HG03095 (cell line): Measurements from ENCODE around the gene DPM3.
"Not testable (repeated sequence)": the region's sequence is repeated elsewhere in the genome, so short reads cannot be mapped to it uniquely, and the experiment has no call there.

Experiments used
- ATAC-seq: cut with Tn5 transposase; IDR thresholded peaks from one replicate; pipeline ENCODE4 v1.9.1; 2021; ENCODE audit warnings: moderate library complexity; ENCODE audit not compliant: unreplicated experiment

The DPM3 gene

DNA sequence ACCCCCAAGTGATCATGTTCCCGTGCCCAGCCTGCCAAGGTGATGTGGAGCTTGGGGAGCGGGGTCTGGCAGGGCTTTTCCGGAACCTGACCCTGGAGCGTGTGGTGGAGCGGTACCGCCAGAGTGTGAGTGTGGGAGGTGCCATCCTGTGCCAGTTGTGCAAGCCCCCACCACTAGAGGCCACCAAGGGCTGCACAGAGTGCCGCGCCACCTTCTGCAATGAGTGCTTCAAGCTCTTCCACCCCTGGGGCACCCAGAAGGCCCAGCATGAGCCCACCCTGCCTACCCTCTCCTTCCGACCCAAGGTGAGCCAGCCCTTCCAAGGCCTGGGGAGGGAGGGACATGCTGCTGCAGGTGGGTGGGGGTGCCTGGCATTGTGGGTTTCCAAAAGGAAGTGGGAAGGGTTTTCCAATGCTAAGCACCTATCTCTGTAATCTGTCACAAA is 35.6 kb upstream of the DPM3 start:
- ATAC-seq: no peak

- no peak for ATAC-seq
These were observed 35.1 kb upstream of the DPM3 start for GRCh38 chr1:155175281-155175926.

GRCh38 chr1:155174324-155175280 is 34.3 kb upstream of the DPM3 start:
- ATAC-seq: no peak

- ATAC-seq: no peak
These were observed 33.4 kb upstream of the DPM3 start, which contains the start of gene TRIM46 for GRCh38 chr1:155173478-155174323. TRIM46 (plus strand) TSS chr1:155173849; CDS start chr1:155173967, 118 bp downstream.

DNA sequence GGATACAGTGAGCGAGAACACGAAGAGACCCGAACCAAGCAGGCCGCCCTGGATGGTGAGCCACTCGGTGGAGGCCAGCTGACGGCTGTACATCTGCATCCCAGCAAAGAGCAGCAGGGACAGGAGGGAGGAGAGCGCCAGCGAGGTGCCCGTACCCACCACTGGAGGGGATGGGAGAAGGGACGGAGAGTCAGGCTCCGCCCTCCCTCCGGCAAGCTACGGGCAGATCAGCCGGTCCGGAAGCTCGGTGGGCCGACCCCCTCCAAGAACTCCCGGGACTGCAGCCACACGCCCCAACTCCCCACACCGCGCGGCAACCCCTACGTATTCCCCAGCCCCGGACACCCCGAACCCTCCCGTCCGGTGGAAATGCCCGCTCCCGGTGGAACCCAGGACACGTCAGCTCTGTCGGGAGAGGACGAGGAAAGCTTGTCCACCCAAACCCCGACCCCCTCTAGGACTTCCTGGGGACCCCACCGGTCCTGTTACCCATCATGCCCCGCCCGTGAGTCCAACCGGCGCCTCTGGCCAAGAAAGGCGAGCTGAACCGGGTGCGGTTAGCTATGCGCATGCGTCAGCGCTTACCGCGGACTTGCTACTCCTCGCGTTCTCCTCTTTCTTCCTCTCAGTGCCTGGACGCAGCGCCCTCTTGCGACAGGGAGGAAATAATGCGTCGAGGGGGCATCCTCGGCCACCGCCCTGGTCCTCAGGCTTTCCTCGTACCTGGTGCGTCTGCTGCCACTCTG is 32.6 kb upstream of the DPM3 start, which contains the start of gene KRTCAP2:
KRTCAP2 (minus strand) TSS at position 573 of the 746 bp plus-strand sequence; CDS start at position 493, 80 bp downstream.
- ATAC-seq: peak; percentile 52

DNA sequence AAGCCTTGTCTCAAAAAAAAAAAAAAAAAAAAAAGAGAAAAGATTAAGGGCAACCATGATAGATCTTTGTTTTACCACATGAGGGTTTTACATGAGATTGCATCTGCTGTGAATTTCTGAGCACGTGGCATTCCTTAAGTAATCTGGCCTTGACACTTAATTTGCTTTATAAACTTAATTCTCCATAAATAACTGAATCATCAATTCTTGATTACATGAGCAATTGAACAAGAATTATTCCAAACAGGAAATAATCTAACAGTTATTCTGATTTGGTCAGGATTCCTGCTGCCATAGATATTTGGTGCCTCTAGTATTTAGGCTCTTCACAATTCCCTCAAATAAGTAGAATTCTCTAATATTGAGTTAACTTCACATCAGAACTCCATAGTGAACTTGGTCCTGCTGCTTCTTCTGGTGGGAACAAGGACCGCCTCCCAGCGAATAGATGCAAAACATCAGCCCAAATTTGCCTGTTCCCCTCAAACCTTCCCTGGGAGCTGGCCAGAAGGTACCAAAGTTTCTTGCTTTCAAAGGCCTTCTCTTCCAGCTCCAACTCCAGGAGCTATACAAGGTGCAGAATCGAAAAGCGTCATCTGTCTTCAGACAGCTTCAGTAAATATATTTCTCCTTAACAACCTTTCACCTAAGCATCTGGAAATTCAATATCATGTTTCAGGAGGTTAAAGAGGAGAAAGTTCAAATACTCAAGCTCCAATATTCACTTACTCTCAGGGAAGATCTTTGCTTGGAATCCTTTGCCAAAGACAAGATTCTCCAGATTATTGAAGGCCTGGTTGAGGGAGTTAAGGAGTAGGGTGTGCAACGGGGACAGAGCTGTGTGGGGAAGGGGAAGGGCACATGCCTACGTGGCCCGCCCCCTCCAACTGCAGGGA is 31.8 kb upstream of the DPM3 start:
- no peak for ATAC-seq

DNA sequence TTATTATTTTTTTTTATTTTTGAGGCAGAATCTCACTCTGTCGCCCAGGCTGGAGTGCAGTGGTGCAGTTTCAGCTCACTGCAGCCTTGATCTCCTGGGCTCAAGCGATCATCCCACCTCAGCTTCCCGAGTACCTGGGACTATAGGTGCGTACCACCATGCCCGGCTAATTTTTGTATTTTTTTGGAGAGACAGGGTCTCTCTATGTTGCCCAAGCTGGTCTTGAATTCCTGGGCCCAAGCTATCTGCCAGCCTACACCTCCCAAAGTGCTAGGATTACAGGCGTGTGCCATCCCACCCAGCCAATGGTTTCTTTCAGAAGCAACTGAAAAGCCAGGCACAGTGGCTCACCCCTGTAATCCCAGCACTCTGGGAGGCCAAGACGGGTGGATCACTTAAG is 30.5 kb upstream of the DPM3 start:
- ATAC-seq: no peak

DNA sequence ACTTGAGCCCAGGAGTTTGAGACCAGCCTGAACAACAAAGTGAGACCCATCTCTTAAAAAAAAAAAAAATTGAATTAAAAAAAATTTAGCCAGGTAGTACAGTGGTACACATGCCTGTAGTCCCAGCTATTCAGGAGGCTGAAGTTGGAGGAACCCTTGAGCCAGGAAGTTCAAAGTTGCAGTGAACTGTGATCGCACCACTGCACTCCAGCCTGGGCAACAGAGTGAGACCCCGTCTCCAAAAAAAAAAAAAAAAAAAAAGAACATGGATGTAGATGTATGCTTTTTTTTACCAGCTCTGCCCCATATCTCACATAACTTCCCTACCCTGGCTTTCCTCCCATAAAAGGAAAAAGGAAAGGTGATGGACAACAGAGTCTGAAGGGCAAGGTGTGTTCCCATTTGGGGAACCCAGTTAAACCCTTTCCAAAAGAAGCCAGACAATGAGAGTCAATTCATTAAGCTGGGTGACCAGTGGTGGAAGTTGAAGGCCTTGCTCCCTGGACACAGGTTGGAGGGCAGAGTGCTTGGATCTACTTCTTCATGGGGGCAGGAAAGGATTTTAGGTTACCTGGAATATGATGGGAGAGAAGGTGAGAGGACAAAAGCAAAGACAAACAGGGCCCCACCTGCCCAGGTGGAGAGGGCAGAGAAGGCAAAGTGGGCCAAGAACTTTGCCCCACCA is 29.9 kb upstream of the DPM3 start:
- ATAC-seq: no peak

DNA sequence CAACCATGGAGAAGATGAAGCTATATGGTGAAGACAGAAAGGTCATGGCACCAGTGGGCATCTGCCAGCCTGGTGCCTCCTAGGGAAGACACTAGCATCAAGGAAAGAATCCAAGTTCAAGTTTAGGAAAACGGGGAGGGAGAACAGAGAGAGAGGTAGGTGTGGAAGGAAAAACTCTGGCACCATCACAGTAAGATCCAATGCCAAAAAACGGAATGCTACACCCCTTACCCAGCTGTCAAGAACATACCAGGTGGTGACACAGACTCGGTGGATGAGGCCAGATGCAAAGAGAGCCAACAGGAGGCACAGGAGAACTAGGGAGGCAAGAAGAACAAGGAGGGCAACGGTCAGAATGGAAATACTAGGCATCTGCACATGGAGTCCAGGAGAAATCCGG is 29.2 kb upstream of the DPM3 start:
- no peak for ATAC-seq

- no peak for ATAC-seq
These were observed 28.3 kb upstream of the DPM3 start for GRCh38 chr1:155168456-155169210.

DNA sequence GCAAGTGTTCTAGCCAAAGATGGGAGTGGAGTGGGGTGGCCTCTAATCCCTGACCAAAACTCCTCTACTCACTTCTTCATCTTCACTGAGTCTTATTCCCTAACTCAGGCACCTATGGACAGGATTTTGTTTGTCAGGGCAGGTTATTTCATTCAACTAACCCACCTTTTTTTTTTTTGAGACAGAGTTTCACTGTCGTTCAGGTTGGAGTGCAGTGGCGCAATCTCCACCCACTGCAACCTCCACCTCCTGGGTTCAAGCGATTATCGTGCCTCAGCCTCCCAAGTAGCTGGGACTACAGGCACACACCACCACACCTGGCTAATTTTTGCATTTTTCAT is 27.7 kb upstream of the DPM3 start:
- not testable (repeated sequence) for ATAC-seq

DNA sequence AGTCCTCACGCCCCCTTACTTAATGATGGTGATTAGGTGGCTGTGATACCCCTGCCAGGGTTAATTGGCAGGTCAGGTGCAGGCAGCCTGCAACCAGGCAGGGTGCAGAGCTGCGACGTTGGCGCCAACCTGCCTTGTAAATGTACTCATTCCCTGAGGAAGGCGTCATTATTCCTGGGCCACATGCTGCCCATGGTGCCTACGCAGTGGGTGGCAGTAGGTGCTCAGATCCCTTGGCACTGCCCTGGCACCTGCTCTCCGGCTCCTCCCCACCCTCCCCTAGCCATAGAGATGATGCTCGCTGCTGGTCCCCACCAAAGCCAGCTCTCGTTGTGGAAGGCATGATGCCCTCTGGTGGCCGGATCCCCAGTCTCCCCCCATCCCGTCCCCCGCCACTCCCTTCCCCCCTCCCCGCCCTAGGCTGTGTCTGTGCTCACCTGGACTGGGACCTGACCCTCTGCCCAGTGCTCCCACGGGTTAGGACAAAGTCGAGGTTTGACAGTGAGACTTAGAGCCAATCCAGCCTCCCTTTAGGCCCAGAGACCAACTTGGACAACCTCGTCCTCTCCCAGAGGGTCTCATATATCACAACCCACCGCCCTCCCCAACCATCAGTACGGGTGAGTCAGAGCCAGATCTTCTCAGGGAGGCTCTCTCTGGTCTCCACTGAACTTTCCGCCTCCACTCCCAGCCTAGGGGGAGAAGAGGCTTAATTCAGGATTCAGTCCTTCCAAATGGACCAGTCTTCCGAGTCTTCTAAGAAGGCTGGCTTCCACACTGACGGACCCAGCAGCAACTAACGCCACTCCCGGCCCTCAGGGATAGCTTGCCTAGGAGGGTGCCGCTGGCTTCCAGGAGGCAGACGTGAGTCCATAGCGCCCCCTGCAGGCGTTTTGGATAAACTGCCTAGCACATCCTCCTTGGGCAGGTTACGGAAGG is 27.1 kb upstream of the DPM3 start:
- ATAC-seq: no peak

DNA sequence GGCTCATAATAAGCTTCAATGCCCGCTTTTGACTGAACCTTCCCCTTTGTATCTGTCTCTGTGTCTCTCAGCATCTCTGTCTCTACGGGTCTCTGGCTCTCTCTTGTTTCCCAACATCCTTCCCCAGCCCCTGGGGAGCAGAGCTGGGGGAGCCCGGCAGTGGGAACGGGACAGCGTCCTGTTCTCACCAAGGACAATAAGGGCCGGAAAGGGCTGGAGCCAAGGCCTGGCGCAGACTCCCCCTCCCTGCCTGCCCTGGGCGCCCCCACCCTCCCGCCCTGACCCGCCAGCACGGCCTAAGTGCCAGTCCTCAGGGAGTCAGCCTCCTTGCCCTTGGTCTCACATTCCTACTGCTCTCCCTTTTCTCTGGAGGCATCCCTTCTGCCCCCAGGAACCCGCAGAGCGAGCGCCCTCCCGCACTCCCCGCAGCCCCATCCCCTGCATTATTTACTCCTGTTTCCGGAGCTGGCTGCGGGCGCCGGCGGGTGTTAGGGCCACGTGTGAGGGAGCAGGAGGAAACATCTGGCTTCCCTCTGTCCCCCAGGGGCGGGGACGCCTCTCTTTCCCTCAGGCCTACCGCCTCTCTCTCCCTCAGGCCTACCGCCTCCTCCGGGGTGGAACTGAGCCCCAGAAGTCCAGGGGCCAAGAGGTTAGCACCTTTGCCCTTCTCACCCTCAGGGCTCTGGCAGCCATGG is 26.3 kb upstream of the DPM3 start:
- ATAC-seq: no peak

- ATAC-seq: no peak
These were observed 25.7 kb upstream of the DPM3 start for GRCh38 chr1:155166051-155166470.

DNA sequence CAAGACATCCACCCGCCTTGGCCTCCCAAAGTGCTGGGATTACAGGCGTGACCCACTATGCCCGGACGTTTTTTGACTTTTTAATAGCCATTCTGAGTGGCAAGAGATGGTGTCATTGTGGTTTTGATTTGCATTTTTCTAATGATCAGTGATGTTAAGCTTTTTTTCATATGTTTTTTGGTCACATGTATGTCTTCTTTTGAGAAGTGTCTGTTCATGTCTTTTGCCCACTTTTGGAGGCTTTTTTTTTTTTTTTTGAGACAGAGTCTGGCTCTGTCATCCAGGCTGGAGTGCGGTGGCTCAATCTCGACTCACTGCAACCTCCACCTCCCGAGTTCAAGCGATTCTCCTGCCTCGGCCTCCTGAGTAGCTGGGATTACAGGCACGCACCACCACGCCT is 24.3 kb upstream of the DPM3 start:
- not testable (repeated sequence) for ATAC-seq

DNA sequence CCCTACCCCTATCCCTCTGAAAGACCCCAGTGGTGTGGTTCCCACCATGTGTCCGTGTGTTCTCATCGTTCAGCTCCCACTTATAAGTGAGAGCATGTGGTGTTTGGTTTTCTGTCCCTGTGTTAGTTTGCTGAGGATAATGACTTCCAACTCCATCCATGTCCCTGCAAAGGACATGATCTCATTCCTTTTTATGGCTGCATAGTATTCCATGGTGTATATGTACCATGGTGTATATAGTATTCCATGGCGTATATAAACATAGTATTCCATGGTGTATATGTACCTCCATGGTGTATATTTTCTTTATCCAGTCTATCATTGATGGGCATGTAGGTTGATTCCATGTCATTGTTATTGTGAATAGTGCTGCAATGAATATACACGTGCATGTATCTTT is 23.5 kb upstream of the DPM3 start:
- ATAC-seq: not testable (repeated sequence)
